ENCODE measurements around the gene DTWD1.
"Not testable (repeated sequence)": the region's sequence is repeated elsewhere in the genome, so short reads cannot be mapped to it uniquely, and the experiment has no call there.

Gene DTWD1, protein sequence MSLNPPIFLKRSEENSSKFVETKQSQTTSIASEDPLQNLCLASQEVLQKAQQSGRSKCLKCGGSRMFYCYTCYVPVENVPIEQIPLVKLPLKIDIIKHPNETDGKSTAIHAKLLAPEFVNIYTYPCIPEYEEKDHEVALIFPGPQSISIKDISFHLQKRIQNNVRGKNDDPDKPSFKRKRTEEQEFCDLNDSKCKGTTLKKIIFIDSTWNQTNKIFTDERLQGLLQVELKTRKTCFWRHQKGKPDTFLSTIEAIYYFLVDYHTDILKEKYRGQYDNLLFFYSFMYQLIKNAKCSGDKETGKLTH
- 12.4 reads per million, percentile 36 among the genes with 10 or more reads in this experiment for total RNA-seq

DNA sequence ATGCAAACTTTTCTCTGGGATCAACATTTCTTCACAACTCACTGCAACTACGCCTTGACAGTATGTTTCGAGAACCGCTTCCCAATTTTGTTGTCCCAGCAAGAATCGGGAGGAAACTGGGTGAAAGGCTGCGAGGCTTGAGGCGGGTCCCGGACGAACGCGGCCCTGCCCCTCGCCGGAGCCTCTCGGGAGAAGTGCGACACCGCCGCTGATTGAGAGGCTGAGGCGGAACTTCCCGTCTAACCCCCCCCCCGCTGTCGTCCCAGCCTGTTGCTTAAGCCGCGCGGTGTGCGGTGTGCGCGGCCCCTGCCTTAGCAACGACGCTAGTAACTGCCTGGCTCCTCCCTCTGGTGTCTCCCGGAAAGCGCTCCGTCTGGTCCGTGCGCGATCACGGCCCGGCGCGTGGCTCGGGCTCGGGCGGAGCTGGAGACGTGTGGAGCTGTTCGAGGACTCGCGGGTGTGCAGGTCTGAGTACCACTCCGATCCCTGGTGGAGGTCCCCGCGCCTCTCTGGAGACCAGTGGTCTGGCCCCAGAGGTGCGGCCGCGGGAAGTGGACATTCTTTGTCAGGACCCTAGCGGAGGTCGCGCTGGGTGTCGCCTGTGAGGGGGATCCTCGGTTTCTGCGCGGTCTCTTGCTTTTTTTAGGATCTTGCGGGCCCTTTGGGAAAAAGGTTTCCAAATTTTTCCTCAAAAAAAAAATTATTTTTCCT is at the start of gene DTWD1, which contains the start of gene FAM227B:
Gene DTWD1, plus strand, starts transcription at position 391 of the 711 bp plus-strand sequence. CDS start 4,120 bp downstream, outside the sequence.
Gene FAM227B, minus strand, starts transcription at position 161 of the 711 bp plus-strand sequence. CDS start 5,647 bp downstream, outside the sequence.
- DNase-seq, result peak; percentile 90

DNA sequence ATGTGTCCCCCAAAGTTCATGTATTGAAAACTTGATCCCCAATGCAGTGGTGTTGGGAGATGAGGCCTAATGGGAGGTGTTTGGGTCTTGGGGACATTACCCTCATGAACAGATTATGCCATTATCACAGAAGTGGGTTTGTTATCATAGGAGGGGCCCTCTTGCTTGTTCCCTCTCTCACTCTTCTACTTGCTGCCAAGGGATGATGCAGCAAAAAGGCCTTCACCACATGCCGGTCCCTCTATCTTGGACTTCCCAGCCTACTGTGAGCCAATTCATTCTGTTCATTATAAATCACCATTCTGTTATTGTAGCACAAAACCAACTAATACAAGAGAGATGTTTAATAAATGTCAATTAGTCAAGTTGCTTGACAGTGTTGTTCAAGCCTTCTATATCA is 47.4 kb upstream of the DTWD1 start:
- no peak for DNase-seq

DNA sequence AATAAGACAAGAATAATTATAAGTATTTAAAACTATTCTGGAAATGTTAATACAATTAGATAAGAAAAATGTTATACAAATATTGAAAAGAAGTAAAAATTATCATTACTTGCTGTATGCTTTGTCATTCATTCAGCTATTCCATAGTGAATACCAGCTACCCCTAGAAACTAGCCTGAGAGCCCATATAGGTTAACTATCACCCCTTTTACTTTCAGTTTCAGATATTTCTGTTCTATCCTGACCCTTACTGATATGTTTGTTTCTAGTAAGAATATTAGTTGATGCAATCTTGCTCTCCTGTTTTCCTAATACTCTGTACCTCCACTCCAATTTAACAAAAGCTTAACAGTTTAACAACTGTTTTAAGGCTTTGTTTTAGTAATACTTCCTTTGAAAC is 31.8 kb upstream of the DTWD1 start:
- no peak for DNase-seq

DNA sequence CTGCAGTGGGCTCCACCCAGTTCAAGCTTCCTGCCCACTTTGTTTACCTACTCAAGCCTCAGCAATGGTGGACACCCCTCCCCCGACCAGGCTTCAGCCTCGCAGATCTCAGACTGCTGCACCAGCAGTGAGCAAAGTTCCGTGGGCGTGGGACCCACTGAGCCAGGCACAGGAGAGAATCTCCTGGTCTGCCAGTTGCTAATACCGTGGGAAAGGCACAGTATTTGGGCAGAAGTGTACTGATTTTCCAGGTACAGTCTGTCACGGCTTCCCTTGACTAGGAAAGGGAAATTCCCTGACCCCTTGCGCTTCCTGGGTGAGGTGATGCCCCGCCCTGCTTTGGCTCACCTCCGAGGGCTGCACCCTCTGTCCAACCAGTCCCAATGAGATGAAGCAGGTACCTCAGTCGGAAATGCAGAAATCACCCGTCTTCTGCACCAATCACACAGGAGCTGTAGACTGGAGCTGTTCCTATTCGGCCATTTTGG is 28.0 kb upstream of the DTWD1 start:
- DNase-seq, result not testable (repeated sequence)

DNA sequence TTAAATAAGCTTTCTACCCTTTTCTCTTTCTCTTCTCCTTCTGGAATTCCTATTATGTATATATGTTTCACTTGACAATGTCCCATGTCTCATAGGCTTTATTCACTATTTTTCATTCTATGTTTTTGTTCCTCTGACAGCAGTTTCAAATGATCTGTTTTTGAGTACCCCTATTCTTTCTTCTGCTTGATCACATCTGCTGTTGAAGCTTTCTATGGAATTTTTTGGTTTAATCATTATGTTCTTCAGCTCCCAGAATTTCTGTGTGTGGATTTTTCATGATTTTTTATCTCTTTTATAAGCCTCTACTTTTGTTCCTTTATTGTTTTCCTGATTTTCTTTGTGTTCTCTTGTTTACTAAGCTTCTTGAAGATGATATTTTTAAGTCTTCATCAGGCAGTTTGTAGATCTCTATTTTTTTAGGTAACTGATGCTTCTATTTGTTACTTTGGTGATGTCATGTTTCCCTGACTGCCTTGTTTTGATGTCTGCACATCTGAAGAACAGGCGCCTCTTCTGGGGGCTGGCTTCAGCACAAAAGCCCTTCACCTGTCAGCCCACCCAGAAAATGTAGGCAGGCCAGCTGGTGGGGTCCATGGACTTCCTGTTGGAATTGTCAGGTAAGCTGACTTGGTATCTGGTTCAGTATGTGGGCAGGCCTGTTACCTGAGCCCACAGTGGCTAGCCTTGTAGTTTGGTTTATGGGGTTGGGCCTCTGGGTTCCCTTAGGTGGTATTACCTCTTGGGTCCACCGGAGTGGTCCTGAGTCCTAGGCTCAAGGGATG is 16.0 kb upstream of the DTWD1 start:
- no peak for DNase-seq

DNA sequence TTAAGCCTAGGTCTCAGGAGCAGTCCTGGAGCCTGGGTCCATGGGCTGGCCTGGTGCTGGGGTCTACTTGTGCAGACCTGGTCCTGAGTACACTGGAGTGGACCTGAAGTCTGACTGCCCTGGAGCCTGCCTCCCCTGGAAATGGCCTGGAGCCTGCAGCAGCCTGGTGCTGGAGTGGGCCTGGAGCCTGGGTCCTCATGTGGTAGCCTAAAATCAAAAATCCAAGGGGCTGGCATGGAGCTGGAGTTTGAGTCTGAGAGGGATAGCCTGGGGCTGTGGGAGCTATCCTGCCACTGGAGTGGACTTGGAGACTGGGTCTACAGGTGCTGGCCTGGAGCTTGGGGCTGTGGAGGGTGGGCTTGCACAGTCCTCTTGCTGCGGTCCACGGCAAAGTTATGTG is 15.3 kb upstream of the DTWD1 start:
- DNase-seq, result no peak

DNA sequence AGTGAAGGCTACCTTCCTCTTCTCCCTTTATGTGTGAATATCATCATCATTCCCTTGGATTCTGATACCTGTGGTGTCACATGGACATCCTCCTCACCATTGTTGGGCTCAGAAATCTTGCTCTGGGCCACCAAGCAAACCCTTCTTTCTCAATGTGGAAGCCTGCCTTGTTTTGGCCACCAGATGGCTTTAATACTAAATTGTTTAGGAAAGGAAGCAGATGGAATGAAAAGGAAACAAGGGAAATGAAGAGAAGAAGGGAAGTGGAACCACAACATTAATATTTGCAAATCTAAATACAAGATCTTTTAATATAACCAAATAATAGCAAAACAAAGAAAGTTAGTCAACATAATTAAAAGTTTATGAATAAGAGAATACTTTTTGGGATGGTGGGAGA is 14.3 kb upstream of the DTWD1 start:
- DNase-seq, result no peak

DNA sequence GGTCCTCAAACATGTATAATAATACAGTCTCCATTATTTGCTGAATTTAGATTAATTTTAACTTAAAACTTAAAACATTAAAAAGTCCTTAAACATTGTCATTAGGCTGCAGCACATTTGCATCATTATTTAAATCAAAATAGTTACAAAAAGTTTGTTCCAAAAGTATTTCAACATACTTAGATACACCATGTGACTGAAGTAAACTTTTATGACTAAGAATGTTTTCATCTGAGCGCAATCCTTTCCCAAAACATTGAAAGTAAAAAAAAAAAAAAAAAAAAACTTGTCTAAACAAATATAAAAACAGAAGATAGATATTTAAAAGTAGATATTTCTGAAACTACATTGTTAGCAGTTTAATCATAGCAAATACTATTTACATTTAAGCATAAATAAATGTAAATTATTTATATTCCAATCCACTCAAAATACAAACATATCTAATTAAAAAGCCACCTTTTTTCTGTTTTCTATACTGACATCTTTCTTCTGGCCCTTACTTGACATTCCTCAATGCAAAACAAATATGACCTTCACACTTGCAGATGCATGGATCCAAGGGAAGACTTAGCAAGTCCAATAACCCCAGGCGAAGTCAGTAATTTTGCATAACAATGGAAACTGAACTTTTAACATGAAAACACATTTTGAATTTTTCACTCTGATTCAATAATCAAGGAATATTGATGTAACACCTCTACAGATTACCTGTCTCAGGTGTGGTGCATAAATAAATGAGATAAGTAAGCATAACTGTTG is 10.5 kb upstream of the DTWD1 start:
- no peak for DNase-seq

DNA sequence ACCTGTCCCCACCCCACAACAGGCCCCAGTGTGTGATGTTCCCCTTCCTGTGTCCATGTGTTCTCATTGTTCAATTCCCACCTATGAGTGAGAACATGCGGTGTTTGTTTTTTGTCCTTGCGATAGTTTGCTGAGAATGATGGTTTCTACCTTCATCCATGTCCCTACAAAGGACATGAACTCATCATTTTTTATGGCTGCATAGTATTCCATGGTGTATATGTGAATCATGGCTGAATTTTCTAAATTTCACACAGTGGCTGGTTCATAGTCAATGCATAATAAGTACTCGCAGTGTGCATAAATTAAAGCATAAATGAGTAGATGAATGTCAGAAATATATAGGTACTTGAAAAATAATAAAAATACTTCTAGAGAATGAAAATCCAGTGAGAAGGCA is 8.6 kb upstream of the DTWD1 start:
- not testable (repeated sequence) for DNase-seq

DNA sequence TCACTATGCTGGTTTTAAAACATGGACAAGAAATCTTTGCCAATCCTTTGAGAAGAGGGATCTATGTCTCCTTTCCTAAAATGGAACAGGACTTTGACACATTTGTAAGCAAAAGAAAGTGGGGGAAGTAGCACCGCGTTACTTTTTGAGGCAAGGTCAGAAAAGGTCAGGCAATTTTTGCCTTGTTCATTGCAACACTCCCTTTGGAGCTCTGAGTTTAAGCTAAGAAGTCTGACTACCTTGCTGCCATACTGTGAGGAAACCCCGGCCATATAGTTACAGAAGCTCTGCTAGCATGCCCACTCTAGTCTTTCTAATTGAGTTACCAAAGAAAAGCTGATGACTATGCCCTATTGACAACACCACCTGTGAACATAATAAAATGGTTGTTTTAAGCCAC is 1.6 kb upstream of the DTWD1 start:
- DNase-seq, result no peak

DNA sequence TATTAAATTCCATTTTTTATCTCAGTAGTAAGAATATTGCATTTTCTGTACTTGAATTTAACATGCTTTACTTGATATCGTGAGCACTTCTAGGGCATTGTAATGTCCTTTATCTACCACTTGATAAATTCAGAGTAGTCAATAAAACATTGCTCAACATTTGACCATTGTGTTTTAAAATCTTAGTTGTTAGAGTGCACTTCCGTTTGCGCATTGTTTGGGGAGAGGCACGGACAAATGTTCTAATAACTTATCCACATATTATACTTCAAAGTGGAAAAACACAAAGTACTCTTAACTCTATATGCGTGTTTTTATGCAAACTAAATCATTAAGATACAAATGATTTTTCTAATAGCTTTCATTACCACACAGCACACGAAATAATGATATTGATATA is 649 bp upstream of the DTWD1 start:
- DNase-seq, result no peak

DNA sequence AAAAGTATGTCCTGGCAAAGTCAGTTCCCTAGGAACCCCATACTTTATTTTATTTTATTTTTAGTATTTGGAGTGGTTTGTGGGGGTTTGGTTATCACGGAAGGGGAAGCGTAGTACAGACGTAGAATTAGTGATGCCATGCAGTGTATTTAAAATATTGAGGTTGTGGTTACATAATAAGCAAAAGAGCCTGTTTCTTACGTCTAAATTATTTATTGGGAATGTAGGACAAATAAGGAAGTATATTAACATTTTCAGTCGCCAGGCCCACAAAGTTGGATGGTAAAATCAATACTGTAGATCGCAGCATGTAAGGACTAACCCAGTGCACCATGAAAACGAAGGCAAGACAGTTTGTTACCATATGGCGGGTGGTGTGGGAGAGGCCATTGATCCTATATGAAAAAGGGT is 558 bp downstream of the DTWD1 start:
- DNase-seq, result no peak

DNA sequence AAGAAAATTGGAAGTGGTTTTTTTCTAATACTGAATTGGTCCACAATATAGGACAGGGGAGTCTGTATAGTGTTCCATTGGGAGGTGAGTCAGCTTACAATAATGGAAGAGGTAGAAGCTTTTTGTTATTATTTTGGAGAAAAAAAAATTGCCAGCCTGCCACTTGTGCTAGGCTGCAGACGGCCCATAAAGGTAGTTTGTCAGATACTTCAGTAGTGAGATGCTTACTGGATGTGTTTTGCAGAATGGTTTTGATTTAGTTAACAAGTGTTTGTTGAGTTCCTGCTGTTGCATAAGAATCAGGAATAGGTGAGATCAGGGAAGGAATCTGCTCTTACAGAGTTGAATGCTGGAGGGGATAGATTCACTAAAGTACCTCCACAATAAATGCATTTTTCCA is 1.0 kb downstream of the DTWD1 start:
- DNase-seq, result no peak

DNA sequence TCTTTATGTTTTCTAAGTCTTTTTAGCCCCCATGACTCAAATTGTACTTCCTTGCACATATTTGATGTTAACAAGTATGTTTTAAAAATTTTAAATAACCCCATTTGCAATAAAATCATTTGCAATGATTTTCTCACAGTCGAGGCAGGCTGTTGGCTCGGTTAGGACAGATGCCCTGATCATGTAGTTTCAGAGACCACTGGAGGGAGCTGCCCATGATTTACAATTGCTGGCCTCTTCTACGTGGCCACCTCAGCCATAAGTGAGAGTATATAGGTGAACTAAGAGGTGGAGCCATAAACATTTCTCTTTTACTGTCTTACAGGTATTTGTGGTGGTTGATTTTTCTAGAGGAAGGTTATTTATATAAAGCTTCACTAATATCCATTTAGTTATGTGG is 1.7 kb downstream of the DTWD1 start:
- DNase-seq, result no peak

DNA sequence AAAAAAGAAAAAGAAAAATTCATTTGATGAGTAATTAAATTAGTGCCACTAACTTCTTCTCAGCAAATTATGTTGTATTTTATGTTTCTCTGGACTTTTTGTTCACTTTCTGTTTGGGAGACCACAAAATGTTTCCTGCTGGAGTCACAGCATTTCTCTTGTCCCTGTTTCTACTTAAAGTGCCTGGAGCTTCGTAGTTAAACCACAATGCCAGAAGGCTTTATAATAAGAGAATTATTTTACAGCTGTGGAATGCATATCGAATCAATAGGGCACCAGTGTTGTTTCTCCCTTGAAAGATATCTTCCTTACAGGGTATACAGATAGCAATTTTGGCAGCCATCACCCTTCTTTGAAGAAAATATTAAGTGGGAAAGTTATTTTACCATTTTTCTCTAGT is 3.2 kb downstream of the DTWD1 start:
- DNase-seq, result no peak

DNA sequence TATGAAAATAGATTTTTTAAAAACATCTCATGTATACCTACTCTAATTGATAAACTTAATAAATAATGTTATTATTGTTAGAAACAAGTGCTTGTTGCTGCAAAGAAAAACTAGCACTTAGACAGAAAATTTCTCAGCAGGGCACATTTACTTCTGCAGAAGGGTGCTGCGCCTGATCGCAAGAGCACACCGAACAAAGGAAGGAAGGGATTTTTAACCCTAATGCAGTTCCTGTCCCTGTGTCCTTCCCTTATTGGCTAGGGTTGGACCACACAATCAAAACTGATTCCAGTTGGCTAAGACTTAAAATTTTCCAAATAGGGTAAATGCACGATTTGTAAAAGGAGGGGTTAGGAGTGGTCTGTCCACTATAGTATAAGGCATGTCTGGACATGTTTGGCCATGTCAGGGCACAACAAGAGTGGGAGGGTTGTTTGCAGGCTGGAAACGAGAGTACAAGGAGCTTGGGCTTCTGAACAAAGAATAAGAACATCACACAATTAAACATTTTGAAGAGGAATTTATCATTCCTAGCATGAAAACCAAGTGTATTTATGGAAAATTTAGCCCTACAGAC is 4.7 kb downstream of the DTWD1 start:
- no peak for DNase-seq

DNA sequence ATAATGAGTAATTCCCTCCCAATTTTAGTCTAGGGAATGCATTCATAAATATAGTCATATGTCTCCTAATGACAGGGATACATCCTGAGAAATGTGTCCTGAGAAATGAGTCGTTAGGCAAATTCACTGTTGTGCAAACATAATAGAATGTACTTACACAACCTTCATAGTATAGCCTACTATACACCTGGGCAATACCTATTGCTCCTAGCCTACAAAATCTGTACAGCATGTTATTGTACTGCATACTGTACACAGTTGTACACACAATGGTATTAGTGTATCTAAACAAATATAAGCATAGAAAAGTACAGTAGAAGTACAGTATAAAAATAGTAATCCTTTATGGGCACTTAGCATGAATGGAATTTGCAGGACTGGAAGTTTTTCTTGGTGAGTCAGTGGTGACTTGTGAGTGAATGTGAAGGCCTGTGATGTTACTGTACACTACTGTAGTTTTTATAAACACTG is 6.6 kb downstream of the DTWD1 start:
- DNase-seq, result no peak

DNA sequence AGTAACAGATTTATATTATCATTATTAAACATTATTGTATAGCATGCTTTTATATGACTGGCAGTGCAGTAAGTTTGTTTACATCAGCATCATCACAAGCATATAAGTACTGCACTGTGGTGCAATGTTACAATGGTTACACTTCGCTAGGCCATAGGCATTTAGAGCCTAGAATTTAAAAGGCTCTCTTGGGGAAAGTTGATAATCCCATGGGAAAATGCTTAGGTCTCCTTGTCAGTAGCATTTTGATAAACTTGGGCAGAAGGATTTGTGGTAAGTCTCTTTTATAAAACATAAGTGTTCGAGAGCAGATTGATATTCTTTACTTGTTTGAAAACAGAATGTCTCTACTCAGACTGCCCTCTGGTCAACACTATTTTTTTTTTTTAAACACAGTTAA is 7.5 kb downstream of the DTWD1 start:
- DNase-seq, result no peak

DNA sequence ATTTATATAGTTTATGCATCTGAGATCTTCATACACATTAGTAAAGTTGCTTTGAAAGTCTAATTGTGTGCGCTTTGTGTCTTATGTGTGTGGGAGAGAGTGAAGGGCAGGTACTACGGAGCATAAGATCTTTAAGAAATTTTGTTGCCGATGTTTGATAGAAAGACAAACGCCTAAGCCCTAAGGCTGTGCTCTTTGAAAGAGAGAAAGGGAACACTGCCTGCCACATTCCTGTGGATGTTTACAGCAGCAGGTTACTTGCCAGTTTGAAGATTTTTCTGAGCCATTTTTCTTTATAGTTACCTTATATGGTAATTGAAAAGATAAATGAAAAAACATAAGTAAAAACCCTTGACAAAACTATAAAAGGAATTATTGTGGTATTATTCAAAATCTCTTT is 17.0 kb downstream of the DTWD1 start:
- DNase-seq, result no peak

DNA sequence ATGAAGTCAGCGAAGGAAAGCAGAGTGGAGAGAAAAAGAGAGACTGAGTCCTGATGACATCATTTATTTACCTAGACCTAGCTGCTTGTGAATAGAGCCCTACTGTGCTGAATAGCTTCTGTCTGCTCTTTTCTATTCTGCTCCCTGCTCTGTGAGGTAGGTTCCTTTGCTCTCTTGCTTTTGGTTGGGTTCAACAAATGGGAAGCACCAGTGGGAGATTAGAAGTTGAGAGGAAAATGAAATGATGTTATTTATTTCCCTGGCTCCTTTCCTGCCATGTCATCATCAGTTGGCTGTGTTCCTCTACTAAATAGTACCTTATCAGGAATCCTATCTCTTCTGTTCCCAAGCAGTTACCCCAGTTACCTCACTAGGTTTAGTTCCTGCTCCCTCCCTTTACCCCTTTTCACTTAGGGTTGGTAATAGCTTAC is 23.5 kb downstream of the DTWD1 start:
- no peak for DNase-seq

DNA sequence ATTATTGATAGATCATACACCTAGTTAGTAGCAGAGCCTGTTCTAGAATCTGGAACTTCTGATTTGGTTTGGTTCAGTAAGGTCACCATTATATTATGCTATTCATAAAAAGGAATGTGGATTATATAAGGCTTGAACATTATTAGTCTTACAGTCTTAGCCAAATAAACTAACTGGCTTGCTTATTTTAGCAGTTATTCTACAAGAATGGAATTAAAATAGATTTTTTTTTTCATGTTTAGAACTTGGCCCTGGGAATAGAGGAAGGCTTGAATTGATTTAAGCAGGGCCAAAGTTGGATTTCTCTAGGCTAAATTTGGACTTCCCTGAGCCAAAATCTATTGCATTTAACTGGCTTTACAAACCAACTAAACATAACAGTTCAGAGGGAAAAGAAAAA is 24.4 kb downstream of the DTWD1 start:
- no peak for DNase-seq

DNA sequence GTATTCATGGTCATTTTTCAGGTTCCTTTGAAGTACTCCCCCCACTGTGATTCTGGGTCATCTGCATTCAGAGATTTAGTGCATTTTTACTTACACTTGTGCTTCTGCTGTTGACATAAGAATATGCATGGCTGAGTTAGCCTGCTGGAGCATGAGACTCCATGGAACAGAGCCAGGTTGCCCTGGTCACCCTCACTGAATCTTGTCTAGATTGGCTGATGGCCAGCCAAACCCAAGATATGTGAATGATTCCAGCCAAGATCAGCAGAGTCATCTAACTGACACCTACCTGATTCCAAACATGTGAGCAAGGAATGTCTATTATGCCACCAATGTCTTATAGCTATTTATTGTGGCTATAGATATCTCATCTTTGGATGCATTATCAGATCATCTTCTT is 25.1 kb downstream of the DTWD1 start:
- DNase-seq, result no peak

Measured in effector CD4-positive, alpha-beta T cell (primary cell).